ENCODE results near the gene UNC5C.
"Not testable (repeated sequence)": the region's sequence is repeated elsewhere in the genome, so short reads cannot be mapped to it uniquely, and the experiment has no call there.

UNC5C gene

DNA sequence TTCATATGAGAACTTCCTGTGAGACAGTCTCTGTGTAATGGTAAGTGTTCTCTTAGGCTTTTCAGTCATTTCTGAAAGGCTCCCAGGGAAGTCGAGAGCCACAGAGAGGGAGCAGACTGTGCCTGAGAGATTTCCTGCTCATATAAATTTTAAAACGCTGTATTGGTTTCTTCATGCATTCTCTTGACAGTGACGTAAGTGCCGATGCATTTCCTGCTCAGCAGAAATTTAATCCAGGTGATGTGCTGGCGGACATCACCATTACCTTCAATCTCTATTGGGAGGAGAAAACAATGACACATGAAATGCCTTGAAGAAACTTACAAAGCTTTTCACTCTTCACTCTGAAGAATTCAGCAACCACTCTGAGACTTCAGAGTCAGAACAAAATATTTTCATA, 407.4 kb downstream of the UNC5C start (continued):
- TF ChIP-seq ZNF571 (tag by site-specific recombination; IDR thresholded peaks at IDR 0.05) (no peak), ZNF248 (tag by site-specific recombination; IDR thresholded peaks at IDR 0.05) (no peak), ZNF621 (tag by site-specific recombination; IDR thresholded peaks at IDR 0.05) (no peak), ZNF707 (tag by site-specific recombination; IDR thresholded peaks at IDR 0.05) (no peak), ZNF19 (tag by site-specific recombination; IDR thresholded peaks at IDR 0.05; ENCODE audit: low read depth) (no peak), ZNF433 (tag by site-specific recombination; IDR thresholded peaks at IDR 0.05; ENCODE audit: low read depth) (no peak), SCRT2 (tag by site-specific recombination; IDR thresholded peaks at IDR 0.05) (no peak)
- TF ChIP-seq, protein P1, sequence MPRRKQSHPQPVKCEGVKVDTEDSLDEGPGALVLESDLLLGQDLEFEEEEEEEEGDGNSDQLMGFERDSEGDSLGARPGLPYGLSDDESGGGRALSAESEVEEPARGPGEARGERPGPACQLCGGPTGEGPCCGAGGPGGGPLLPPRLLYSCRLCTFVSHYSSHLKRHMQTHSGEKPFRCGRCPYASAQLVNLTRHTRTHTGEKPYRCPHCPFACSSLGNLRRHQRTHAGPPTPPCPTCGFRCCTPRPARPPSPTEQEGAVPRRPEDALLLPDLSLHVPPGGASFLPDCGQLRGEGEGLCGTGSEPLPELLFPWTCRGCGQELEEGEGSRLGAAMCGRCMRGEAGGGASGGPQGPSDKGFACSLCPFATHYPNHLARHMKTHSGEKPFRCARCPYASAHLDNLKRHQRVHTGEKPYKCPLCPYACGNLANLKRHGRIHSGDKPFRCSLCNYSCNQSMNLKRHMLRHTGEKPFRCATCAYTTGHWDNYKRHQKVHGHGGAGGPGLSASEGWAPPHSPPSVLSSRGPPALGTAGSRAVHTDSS (tag by site-specific recombination; IDR thresholded peaks at IDR 0.05), result no peak
- TF ChIP-seq, protein P2, sequence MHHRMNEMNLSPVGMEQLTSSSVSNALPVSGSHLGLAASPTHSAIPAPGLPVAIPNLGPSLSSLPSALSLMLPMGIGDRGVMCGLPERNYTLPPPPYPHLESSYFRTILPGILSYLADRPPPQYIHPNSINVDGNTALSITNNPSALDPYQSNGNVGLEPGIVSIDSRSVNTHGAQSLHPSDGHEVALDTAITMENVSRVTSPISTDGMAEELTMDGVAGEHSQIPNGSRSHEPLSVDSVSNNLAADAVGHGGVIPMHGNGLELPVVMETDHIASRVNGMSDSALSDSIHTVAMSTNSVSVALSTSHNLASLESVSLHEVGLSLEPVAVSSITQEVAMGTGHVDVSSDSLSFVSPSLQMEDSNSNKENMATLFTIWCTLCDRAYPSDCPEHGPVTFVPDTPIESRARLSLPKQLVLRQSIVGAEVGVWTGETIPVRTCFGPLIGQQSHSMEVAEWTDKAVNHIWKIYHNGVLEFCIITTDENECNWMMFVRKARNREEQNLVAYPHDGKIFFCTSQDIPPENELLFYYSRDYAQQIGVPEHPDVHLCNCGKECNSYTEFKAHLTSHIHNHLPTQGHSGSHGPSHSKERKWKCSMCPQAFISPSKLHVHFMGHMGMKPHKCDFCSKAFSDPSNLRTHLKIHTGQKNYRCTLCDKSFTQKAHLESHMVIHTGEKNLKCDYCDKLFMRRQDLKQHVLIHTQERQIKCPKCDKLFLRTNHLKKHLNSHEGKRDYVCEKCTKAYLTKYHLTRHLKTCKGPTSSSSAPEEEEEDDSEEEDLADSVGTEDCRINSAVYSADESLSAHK (tag by site-specific recombination; IDR thresholded peaks at IDR 0.05), result no peak

DNA sequence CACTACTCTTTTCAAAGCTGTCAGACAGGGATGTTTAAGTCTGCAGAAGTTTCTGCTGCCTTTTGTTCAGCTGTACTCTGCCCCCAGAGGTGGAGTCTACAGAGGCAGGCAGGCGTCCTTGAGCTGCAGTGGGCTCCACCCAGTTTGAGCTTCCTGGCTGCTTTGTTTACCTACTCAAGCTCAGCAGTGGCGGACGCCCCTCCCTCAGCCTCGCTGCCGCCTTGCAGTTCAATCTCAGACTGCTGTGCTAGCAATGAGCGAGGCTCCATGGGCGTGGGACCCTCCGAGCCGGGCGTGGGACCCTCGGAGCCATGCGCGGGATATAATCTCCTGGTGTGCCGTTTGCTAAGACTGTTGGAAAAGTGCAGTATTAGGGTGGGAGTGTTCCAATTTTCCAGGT, 409.3 kb downstream of the UNC5C start:
- H3K27ac ChIP-seq (ENCODE audit: extremely low read depth, low read depth, low read length); H3K4me3 ChIP-seq (ENCODE audit: low read depth, low read length); H3K36me3 ChIP-seq (ENCODE audit: control insufficient read depth in 2 of 2, insufficient read depth in 1 of 2, low read length in 2 of 2); H3K4me1 ChIP-seq (ENCODE audit: control insufficient read depth, insufficient read depth, low read length); POLR2A ChIA-PET; CTCF ChIA-PET; H3K9me3 ChIP-seq (ENCODE audit: control insufficient read depth, insufficient read depth, low read depth, low read length): not testable (repeated sequence)

DNA sequence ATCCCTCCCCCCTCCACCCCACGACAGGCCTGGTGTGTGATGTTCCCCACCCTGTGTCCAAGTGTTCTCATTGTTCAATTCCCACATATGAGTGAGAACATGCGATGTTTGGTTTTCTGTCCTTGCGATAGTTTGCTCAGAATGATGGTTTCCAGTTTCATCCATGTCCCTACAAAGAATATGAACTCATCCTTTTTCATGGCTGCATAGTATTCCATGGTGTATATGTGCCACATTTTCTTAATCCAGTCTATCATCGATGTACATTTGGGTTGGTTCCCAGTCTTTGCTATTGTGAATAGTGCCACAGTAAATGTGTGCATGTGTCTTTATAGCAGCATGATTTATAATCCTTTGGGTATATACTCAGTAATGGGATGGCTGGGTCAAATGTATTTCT, 414.8 kb downstream of the UNC5C start:
- H3K4me3 ChIP-seq (ENCODE audit: low read depth, low read length); POLR2A ChIA-PET; H3K27ac ChIP-seq (ENCODE audit: extremely low read depth, low read depth, low read length); H3K36me3 ChIP-seq (ENCODE audit: control insufficient read depth in 2 of 2, insufficient read depth in 1 of 2, low read length in 2 of 2); CTCF ChIA-PET; H3K4me1 ChIP-seq (ENCODE audit: control insufficient read depth, insufficient read depth, low read length); H3K9me3 ChIP-seq (ENCODE audit: control insufficient read depth, insufficient read depth, low read depth, low read length): not testable (repeated sequence)
- TF ChIP-seq ZNF146 (tag by site-specific recombination; IDR thresholded peaks at IDR 0.05), result peak; percentile 88
- TF ChIP-seq, protein P3, sequence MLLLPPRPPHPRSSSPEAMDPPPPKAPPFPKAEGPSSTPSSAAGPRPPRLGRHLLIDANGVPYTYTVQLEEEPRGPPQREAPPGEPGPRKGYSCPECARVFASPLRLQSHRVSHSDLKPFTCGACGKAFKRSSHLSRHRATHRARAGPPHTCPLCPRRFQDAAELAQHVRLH (tag by site-specific recombination; IDR thresholded peaks at IDR 0.05), result peak; percentile 50; the same call in 1 of the 2 replicates

DNA sequence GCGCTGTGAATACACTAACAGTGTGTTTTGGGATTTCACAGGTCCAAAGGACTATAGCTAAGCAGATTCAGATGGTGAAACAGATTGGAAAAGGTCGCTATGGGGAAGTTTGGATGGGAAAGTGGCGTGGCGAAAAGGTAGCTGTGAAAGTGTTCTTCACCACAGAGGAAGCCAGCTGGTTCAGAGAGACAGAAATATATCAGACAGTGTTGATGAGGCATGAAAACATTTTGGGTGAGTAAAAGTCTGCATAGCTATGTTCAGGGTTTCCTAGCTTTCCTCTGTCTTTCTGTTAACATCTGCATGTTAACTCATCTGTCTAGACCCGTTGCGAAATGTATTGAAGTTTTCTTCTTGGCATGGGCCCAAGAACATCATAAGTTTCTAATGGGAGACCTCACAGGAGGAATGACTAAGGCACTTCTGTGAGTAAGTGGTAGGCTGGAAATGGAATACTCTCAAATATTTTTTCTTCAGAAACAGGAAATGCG, 418.9 kb downstream of the UNC5C start:
- ChIA-PET POLR2A (no interaction called here), CTCF (no interaction called here)
- no peaks in the 10 kb centered on the region for H3K9me3 ChIP-seq (ENCODE audit: control insufficient read depth, insufficient read depth, low read depth, low read length)
- no peaks in the 10 kb centered on the region; a peak in 1 of 3 replicates for H3K36me3 ChIP-seq (ENCODE audit: control insufficient read depth in 2 of 2, insufficient read depth in 1 of 2, low read length in 2 of 2)
- H3K27ac ChIP-seq (ENCODE audit: extremely low read depth, low read depth, low read length), result no peak overlapping the region
- H3K4me1 ChIP-seq (ENCODE audit: control insufficient read depth, insufficient read depth, low read length), result peaks cover 2% of the 10 kb centered on the region; the same call in 1 of the 2 replicates
- no peak overlapping the region for H3K4me3 ChIP-seq (ENCODE audit: low read depth, low read length)
- TF ChIP-seq ZNF174 (tag by site-specific recombination; IDR thresholded peaks at IDR 0.05) (no peak), ZNF2 (tag by site-specific recombination; IDR thresholded peaks at IDR 0.05) (no peak), ZEB2 (tag by site-specific recombination; IDR thresholded peaks at IDR 0.05) (peak; percentile 30; the same call in 1 of the 2 replicates), ZNF155 (tag by site-specific recombination; IDR thresholded peaks at IDR 0.05) (no peak), TCF7L2 (IDR thresholded peaks at IDR 0.05; ENCODE audit: borderline replicate concordance, low read depth, low read length) (no peak), ZNF629 (tag by site-specific recombination; IDR thresholded peaks at IDR 0.05) (peak; percentile 56), ZNF223 (tag by site-specific recombination; IDR thresholded peaks at IDR 0.05) (no peak), BCL11A (tag by site-specific recombination; IDR thresholded peaks at IDR 0.05; ENCODE audit: low read depth) (no peak), ZNF366 (tag by site-specific recombination; conservative IDR thresholded peaks at IDR 0.05) (peak; percentile 34; the same call in 1 of the 2 replicates), ZNF341 (tag by site-specific recombination; IDR thresholded peaks at IDR 0.05; ENCODE audit: low read depth) (no peak), ZNF514 (tag by site-specific recombination; IDR thresholded peaks at IDR 0.05) (no peak), ZNF19 (tag by site-specific recombination; IDR thresholded peaks at IDR 0.05; ENCODE audit: low read depth) (no peak), ZNF521 (tag by site-specific recombination; IDR thresholded peaks at IDR 0.05) (no peak), ZNF585B (tag by site-specific recombination; IDR thresholded peaks at IDR 0.05) (no peak)
- TF ChIP-seq, protein P4, sequence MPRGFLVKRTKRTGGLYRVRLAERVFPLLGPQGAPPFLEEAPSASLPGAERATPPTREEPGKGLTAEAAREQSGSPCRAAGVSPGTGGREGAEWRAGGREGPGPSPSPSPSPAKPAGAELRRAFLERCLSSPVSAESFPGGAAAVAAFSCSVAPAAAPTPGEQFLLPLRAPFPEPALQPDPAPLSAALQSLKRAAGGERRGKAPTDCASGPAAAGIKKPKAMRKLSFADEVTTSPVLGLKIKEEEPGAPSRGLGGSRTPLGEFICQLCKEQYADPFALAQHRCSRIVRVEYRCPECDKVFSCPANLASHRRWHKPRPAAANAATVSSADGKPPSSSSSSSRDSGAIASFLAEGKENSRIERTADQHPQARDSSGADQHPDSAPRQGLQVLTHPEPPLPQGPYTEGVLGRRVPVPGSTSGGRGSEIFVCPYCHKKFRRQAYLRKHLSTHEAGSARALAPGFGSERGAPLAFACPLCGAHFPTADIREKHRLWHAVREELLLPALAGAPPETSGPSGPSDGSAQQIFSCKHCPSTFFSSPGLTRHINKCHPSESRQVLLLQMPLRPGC (tag by site-specific recombination; IDR thresholded peaks at IDR 0.05), result no peak

Measured in HEK293 (cell line).